Measurements from ENCODE around the gene CCDC171.
A peak's percentile ranks its signal among the peaks of the same experiment; 100 is the strongest.

DNA sequence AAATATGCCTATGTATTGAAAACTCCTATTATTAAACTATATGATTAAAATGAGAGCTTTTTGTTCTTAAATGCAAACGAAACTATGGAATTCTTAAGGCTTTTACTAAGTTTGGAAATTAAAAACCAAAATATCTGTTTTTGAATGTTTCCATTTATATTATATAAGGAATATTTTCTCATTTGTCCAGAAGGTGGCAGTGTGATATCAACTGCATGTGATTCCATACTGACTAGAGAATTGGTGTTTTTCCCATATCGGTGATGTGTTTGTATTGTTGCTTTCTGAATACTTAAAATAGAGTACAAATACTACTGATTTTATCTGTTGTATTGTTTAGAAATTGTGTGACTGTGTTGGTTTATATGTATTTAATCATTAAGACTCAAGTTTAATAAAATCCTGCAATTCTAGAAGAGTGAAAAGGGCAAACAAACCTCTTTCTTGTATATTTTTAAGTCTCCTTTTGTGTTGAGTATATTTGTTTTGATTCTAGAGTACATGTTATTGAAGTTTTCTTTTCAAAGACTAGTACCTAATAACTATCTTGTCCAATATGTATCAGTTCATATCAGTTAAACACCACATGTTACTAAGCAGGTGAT, 320.8 kb downstream of the CCDC171 start:
- TF ChIP-seq, protein P1, sequence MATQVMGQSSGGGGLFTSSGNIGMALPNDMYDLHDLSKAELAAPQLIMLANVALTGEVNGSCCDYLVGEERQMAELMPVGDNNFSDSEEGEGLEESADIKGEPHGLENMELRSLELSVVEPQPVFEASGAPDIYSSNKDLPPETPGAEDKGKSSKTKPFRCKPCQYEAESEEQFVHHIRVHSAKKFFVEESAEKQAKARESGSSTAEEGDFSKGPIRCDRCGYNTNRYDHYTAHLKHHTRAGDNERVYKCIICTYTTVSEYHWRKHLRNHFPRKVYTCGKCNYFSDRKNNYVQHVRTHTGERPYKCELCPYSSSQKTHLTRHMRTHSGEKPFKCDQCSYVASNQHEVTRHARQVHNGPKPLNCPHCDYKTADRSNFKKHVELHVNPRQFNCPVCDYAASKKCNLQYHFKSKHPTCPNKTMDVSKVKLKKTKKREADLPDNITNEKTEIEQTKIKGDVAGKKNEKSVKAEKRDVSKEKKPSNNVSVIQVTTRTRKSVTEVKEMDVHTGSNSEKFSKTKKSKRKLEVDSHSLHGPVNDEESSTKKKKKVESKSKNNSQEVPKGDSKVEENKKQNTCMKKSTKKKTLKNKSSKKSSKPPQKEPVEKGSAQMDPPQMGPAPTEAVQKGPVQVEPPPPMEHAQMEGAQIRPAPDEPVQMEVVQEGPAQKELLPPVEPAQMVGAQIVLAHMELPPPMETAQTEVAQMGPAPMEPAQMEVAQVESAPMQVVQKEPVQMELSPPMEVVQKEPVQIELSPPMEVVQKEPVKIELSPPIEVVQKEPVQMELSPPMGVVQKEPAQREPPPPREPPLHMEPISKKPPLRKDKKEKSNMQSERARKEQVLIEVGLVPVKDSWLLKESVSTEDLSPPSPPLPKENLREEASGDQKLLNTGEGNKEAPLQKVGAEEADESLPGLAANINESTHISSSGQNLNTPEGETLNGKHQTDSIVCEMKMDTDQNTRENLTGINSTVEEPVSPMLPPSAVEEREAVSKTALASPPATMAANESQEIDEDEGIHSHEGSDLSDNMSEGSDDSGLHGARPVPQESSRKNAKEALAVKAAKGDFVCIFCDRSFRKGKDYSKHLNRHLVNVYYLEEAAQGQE (IDR thresholded peaks at IDR 0.05; ENCODE audit: low read depth): no peak
- TF ChIP-seq EGR1 (IDR thresholded peaks at IDR 0.05; ENCODE audit: low read depth) (no peak), EZH2phosphoT487 (IDR thresholded peaks at IDR 0.05; ENCODE audit: borderline replicate concordance) (no peak), YY1 (IDR thresholded peaks at IDR 0.05; ENCODE audit: extremely low read depth, insufficient replicate concordance, low read depth, low read length) (no peak), SP1 (IDR thresholded peaks at IDR 0.05; ENCODE audit: low read depth) (no peak), ZFX (IDR thresholded peaks at IDR 0.05) (no peak), POLR2A (IDR thresholded peaks at IDR 0.05; ENCODE audit: borderline replicate concordance, extremely low read depth, insufficient read depth, insufficient read length) (no peak), ZNF274 (IDR thresholded peaks at IDR 0.05; ENCODE audit: low read depth, low read length) (no peak), POLR2AphosphoS5 (IDR thresholded peaks at IDR 0.05; ENCODE audit: low read depth, low read length) (no peak), CEBPB (IDR thresholded peaks at IDR 0.05; ENCODE audit: low read depth) (no peak), RAD21 (IDR thresholded peaks at IDR 0.05; ENCODE audit: low read depth) (peak; percentile 71), JUND (IDR thresholded peaks at IDR 0.05) (no peak)
- TF ChIP-seq, protein P2, sequence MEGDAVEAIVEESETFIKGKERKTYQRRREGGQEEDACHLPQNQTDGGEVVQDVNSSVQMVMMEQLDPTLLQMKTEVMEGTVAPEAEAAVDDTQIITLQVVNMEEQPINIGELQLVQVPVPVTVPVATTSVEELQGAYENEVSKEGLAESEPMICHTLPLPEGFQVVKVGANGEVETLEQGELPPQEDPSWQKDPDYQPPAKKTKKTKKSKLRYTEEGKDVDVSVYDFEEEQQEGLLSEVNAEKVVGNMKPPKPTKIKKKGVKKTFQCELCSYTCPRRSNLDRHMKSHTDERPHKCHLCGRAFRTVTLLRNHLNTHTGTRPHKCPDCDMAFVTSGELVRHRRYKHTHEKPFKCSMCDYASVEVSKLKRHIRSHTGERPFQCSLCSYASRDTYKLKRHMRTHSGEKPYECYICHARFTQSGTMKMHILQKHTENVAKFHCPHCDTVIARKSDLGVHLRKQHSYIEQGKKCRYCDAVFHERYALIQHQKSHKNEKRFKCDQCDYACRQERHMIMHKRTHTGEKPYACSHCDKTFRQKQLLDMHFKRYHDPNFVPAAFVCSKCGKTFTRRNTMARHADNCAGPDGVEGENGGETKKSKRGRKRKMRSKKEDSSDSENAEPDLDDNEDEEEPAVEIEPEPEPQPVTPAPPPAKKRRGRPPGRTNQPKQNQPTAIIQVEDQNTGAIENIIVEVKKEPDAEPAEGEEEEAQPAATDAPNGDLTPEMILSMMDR (IDR thresholded peaks at IDR 0.05 in 2 of 3, conservative IDR thresholded peaks at IDR 0.05 in 1 of 3; ENCODE audit: borderline replicate concordance in 1 of 3, insufficient read depth in 1 of 3, low read depth in 2 of 3, low read length in 2 of 3): peak; percentile 51 to 72 (median 52); a peak in 5 of 6 replicates
- TF ChIP-seq, protein P3, sequence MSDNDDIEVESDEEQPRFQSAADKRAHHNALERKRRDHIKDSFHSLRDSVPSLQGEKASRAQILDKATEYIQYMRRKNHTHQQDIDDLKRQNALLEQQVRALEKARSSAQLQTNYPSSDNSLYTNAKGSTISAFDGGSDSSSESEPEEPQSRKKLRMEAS (IDR thresholded peaks at IDR 0.05): no peak
